Ovary (tissue), 9 donors: Measurements from ENCODE around the gene GPC6. TPM values are rescaled to one million over a fixed set of nuclear protein-coding genes. Genes with fewer than 3 reads are reported as not detected.

Source experiments
- DNase-seq, 5 donors: peaks; one replicate each; pipeline ENCODE4 v3.0.0-alpha.2; 2019 to 2020
- H3K27ac ChIP-seq, 2 donors: fragments of 200-600 bp; one replicate each; pipeline versions ENCODE4 v1.5.1 to v1.8.0; 2019 to 2022
- H3K27me3 ChIP-seq: fragments of 200-600 bp; one replicate; pipeline ENCODE4 v1.8.0; 2022
- H3K36me3 ChIP-seq: fragments of 200-600 bp; sonication (generic); one replicate; pipeline ENCODE4 v1.5.1; 2019
- H3K4me1 ChIP-seq: one replicate; pipeline ENCODE4 v1.8.1; 2013; ENCODE audit warnings: mild to moderate bottlenecking, moderate library complexity; ENCODE audit not compliant: insufficient read depth
- H3K4me3 ChIP-seq: fragments of 200-600 bp; sonication (generic); one replicate; pipeline ENCODE4 v1.5.1; 2017
- H3K9me3 ChIP-seq, 2 donors: fragments of 200-600 bp in 1 of 2; sonication (generic) in 1 of 2; one replicate each; pipeline versions ENCODE4 v1.5.1 to v1.8.1; 2013 to 2019; ENCODE audit warnings: mild to moderate bottlenecking in 1 of 2, moderate library complexity in 1 of 2
- EP300 ChIP-seq: sonication (generic); formaldehyde crosslinking; IDR thresholded peaks from one replicate; pipeline ENCODE4 v1.6.1; 2017; ENCODE audit warnings: antibody characterized with exemption
- POLR2A ChIP-seq: fragments of 450-650 bp; IDR thresholded peaks from one replicate; pipeline ENCODE4 v1.6.1; 2017; ENCODE audit warnings: antibody characterized with exemption, mild to moderate bottlenecking, moderate library complexity
- WGBS, 3 donors: extraction: QIAGEN DNeasy Blood & Tissue Kit in 1 of 3; methylation state at CpG; one replicate each; pipeline versions ENCODE4 v1.1.5 to v1.1.7; 2013 to 2017; 5-methylcytosine and 5-hydroxymethylcytosine counted together
- intact Hi-C, 4 donors: fragments of 100-400 bp; cut with DNase I; formaldehyde crosslinking; loops; one replicate each; pipeline versions ENCODE4 v1.11.0 to v1.15.1; 2022 to 2023
- polyA plus RNA-seq, 2 donors: library from polyadenylated mRNA; stranded (reverse); fragments of 200-250 nt in 1 of 2; fragments of 350-450 nt in 1 of 2; fragmentation: Illumina TruSeq in 1 of 2; extraction: RNeasy Lipid Tissue Mini Kit (QIAGEN cat#74804) in 1 of 2; gene quantifications; one replicate each; pipeline ENCODE4 v1.2.3, GENCODE V29; 2013 to 2014
- total RNA-seq, 7 donors: library from RNA; depleted of rRNA in 2 of 7; stranded (reverse); fragments of >200 nt in 2 of 7; fragmentation: NEBNext Ultra II Directional in 3 of 7; extraction: Animal tissue kit (Norgen Biotek cat#: 25700) in 3 of 7; gene quantifications; one replicate each; pipeline versions ENCODE4 v1.1.0 to v1.2.4, GENCODE V29; 2016 to 2023
- TF ChIP-seq, protein P1 (sequence below), 3 donors: fragments of 450-650 bp in 2 of 3; fragments of 200-600 bp in 1 of 3; IDR thresholded peaks; one replicate each; pipeline versions ENCODE4 v1.5.1 to v1.8.0; 2016 to 2022; ENCODE audit warnings: antibody characterized with exemption in 3 of 3, mild to moderate bottlenecking in 1 of 3
- donor health status: DM: no; HTN: no; CAD: no; lungs with moderate emphysema.
- donor health status: DM: no; HTN: no; CAD: no.
- donor health status: Bipolar disorder and iron deficiency.
- donor health status: DM: yes; HTN: yes; CAD: no.
- donor health status: DM: no; HTN: no; CAD: no.
- donor health status: DM: yes; HTN: yes; CAD: no.

The GPC6 gene
- total and polyA plus RNA-seq, 9 donors: 4.3 to 22.3 (median 17.9) TPM

DNA sequence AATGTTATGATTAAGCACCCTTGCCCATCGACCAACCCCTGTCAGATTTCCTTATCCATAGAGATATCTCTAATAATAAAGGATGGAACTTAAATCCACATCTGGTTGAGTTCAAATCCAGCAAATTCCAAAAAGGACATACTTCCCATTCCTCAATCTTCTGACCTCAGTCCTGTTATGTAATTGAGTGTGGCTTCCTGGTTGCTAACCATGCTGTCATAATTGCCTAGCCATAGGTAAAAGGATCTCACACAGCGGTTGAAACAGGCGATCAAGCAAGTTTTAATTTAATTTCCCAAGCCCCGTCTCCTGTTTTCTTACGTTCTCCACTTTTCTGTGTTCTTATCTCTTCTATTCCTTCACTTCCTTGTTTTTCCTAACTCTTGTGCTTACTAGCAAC lies 550.3 kb downstream of the GPC6 start:
- Histone ChIP-seq H3K4me3 (no peak overlapping the region), H3K4me1 (peaks cover 1% of the 10 kb centered on the region), H3K27ac (no peak overlapping the region), H3K36me3 (no peaks in the 10 kb centered on the region), H3K27me3 (no peaks in the 10 kb centered on the region), H3K9me3 (no peaks in the 10 kb centered on the region)
- 60 to 80% (median 68%) methylated on average over 5 of the region's 5 CpGs for WGBS, 3 donors
- DNase-seq: no peak
- intact Hi-C loops: no loop called here
- TF ChIP-seq, protein P1, sequence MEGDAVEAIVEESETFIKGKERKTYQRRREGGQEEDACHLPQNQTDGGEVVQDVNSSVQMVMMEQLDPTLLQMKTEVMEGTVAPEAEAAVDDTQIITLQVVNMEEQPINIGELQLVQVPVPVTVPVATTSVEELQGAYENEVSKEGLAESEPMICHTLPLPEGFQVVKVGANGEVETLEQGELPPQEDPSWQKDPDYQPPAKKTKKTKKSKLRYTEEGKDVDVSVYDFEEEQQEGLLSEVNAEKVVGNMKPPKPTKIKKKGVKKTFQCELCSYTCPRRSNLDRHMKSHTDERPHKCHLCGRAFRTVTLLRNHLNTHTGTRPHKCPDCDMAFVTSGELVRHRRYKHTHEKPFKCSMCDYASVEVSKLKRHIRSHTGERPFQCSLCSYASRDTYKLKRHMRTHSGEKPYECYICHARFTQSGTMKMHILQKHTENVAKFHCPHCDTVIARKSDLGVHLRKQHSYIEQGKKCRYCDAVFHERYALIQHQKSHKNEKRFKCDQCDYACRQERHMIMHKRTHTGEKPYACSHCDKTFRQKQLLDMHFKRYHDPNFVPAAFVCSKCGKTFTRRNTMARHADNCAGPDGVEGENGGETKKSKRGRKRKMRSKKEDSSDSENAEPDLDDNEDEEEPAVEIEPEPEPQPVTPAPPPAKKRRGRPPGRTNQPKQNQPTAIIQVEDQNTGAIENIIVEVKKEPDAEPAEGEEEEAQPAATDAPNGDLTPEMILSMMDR (IDR thresholded peaks at IDR 0.05): no peak
- TF ChIP-seq POLR2A: no peak

DNA sequence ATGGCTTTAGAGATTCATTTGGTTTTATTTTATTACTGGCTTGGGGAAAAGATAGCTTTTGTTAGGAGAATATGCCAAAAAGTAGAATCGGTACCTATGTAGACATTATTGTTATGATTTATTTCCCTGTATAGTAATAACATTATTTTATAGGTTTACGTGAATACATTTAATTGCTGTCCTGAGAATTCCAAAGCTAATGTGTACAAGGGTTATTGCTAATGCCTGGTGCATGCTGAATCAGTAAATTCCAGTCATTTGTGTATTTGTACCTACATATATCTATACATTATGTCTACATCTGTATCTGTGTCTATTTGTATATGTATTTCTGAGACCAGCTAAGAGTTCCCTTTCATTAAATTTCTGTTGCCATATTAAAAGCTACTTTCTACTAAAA lies 550.9 kb downstream of the GPC6 start:
- DNase-seq: no peak
- no peak overlapping the region for H3K27ac ChIP-seq
- no peaks in the 10 kb centered on the region for H3K9me3 ChIP-seq
- H3K36me3 ChIP-seq: no peaks in the 10 kb centered on the region
- no peaks in the 10 kb centered on the region for H3K27me3 ChIP-seq
- intact Hi-C loops: no loop called here
- no peak for TF ChIP-seq POLR2A
- TF ChIP-seq, protein P1 (IDR thresholded peaks at IDR 0.05): no peak
- no peak for TF ChIP-seq EP300
- H3K4me1 ChIP-seq: peaks cover 1% of the 10 kb centered on the region
- no peak overlapping the region for H3K4me3 ChIP-seq
- 58 to 72% (median 63%) methylated on average over 2 of the region's 2 CpGs for WGBS, 3 donors

DNA sequence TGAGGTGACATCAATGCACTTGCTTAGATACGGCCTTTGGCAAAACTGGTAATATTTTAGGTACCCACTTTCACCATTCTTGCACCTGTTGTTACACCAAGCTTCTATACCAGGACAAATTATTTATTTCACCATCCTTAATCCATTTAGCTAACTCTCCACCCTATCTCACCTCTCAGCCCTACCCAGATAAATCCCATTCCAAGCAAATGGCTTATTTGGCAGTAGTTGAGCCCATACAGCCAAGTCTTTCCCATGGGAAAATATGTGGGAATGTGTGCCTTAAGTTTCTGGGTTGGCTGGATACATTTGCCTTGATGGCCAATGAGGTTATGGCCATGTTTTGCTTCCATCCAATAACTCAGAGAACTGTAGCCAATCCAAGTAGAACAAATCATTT lies 551.9 kb downstream of the GPC6 start:
- Histone ChIP-seq H3K9me3 (no peaks in the 10 kb centered on the region), H3K4me3 (no peak overlapping the region), H3K4me1 (peaks cover 1% of the 10 kb centered on the region), H3K27ac (no peak overlapping the region), H3K27me3 (no peaks in the 10 kb centered on the region), H3K36me3 (no peaks in the 10 kb centered on the region)
- intact Hi-C loops: no loop called here
- 75 to 79% (median 79%) methylated on average over 1 of the region's 1 CpG for WGBS, 3 donors
- TF ChIP-seq EP300 (no peak), POLR2A (no peak)
- TF ChIP-seq, protein P1 (IDR thresholded peaks at IDR 0.05): no peak
- no peak for DNase-seq

DNA sequence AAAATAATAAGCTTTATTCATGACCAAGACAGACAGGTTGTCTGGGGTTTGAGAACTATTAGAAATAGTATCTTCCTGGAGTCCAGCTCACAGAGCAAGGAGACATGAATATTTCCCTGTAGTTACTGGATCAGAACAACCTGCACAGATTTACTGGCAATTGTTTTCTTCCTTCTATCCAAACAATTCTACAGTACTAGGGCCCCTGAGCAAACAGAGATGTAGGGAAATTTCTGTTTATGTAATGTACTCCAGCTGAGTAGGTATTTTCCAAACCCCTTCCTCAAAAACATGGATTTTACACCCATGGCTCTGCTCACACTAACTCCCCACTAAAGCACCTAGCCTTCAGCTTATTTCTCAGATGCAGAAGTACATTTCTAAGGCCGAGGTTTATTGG lies 557.6 kb downstream of the GPC6 start:
- Histone ChIP-seq H3K9me3 (no peaks in the 10 kb centered on the region), H3K4me1 (peaks cover 2% of the 10 kb centered on the region), H3K4me3 (no peak overlapping the region), H3K36me3 (no peaks in the 10 kb centered on the region), H3K27me3 (no peaks in the 10 kb centered on the region), H3K27ac (no peak overlapping the region)
- TF ChIP-seq EP300 (no peak), POLR2A (no peak)
- TF ChIP-seq, protein P1 (IDR thresholded peaks at IDR 0.05): no peak
- DNase-seq: no peak
- intact Hi-C loops: no loop called here
- WGBS, 3 donors: 98 to 100% (median 100%) methylated on average over 1 of the region's 1 CpG
